Effector memory CD4-positive, alpha-beta T cell (primary cell): ENCODE measurements around the gene ALDH1L1.

ENCODE experiments used
- DNase-seq, 3 donors: peaks; one replicate each; pipeline ENCODE4 v3.0.0-alpha.2; 2020
- H3K27ac ChIP-seq: 2 replicates; pipeline ENCODE4 v1.7.0; 2013; ENCODE audit warnings: mild to moderate bottlenecking, low read length, moderate library complexity; ENCODE audit not compliant: insufficient read depth, poor library complexity, severe bottlenecking
- H3K27me3 ChIP-seq: replicated peaks from 2 replicates; pipeline ENCODE4 v1.7.0; 2013; ENCODE audit warnings: mild to moderate bottlenecking, low read length; ENCODE audit not compliant: insufficient read depth, control insufficient read depth, poor library complexity, severe bottlenecking
- H3K36me3 ChIP-seq: 2 replicates; pipeline ENCODE4 v1.7.0; 2013; ENCODE audit warnings: mild to moderate bottlenecking, low read length, moderate library complexity; ENCODE audit not compliant: control insufficient read depth, insufficient read depth
- H3K4me1 ChIP-seq: 2 replicates; pipeline ENCODE4 v1.7.0; 2013; ENCODE audit warnings: low read length, mild to moderate bottlenecking; ENCODE audit not compliant: control insufficient read depth, insufficient read depth, poor library complexity, severe bottlenecking
- H3K4me3 ChIP-seq: 2 replicates; pipeline ENCODE4 v1.7.0; 2013; ENCODE audit warnings: low read length, low read depth, mild to moderate bottlenecking; ENCODE audit not compliant: insufficient read depth, poor library complexity, severe bottlenecking
- H3K9me3 ChIP-seq: 2 replicates; pipeline ENCODE4 v1.7.0; 2013; ENCODE audit warnings: mild to moderate bottlenecking, low read length, moderate library complexity; ENCODE audit not compliant: control insufficient read depth

Gene ALDH1L1

GRCh38 chr3:126119976-126120375 lies 60.4 kb downstream of the ALDH1L1 start:
- Histone ChIP-seq H3K4me3 (no peak overlapping the region), H3K27me3 (no peaks in the 10 kb centered on the region), H3K36me3 (no peaks in the 10 kb centered on the region), H3K9me3 (no peaks in the 10 kb centered on the region), H3K4me1 (no peaks in the 10 kb centered on the region), H3K27ac (no peak overlapping the region)
- no peak for DNase-seq

DNA sequence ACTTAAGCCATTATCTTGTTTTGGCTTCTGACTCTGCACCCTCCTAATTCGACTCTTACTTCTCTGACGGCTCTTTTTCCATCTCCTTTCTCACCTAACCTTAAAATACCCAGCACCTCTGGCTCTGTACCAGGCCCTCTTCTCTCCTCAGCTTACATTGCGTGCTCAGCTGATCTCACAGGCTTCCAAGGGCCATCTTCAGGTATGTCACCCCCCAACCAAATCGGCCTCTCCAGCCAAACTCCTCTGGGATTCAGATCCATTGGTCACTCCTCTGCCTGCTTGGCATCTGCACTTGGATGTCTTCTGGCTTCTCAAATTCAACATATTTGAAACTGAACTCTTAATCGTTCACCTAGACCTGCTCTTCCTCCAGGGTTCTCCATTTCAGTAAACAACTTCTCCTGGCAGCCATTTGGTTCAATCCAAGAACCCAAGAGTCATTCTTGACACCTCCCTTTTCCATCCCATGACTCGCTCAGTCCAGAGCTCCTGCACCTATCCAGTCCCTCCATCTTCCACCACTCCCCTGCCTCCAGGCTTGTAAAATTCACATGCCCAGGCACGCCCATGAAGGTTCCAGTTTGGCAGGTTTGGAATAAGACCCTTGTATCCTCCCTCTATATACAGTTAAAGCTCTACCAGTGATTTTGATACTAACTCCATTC lies 61.2 kb downstream of the ALDH1L1 start:
- H3K27me3 ChIP-seq: no peaks in the 10 kb centered on the region
- no peak overlapping the region for H3K4me3 ChIP-seq
- no peaks in the 10 kb centered on the region for H3K9me3 ChIP-seq
- no peak overlapping the region for H3K27ac ChIP-seq
- no peaks in the 10 kb centered on the region for H3K4me1 ChIP-seq
- no peaks in the 10 kb centered on the region for H3K36me3 ChIP-seq
- DNase-seq: no peak

- Histone ChIP-seq H3K9me3 (no peaks in the 10 kb centered on the region), H3K27ac (no peak overlapping the region), H3K27me3 (no peaks in the 10 kb centered on the region), H3K4me1 (no peaks in the 10 kb centered on the region), H3K4me3 (no peak overlapping the region), H3K36me3 (no peaks in the 10 kb centered on the region)
- DNase-seq: no peak
Measured at GRCh38 chr3:126118591-126118990, 61.8 kb downstream of the ALDH1L1 start.

- H3K36me3 ChIP-seq: no peaks in the 10 kb centered on the region
- no peaks in the 10 kb centered on the region for H3K27me3 ChIP-seq
- no peak overlapping the region for H3K4me3 ChIP-seq
- H3K4me1 ChIP-seq: no peaks in the 10 kb centered on the region
- no peaks in the 10 kb centered on the region for H3K9me3 ChIP-seq
- no peak for DNase-seq
- H3K27ac ChIP-seq: no peak overlapping the region
Measured at GRCh38 chr3:126117786-126118185, 62.6 kb downstream of the ALDH1L1 start.

DNA sequence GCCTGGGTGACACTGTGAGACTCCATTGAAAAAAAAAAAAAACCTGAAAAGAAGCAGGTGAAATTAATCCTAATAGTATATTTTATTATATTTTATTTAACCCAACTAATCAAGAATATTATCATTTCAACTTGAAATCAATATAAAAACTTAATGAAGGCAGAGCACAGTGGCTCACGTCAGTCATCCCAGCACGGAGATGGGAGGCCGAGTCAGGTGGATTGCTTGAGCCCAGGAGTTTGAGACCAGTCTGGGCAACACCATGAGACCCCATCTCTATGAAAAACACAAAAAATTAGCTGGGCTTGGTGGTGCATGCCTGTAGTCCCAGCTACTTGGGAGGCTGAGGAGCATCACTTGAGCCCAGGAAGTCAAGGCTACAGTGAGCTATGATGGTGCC lies 63.2 kb downstream of the ALDH1L1 start:
- H3K9me3 ChIP-seq: no peaks in the 10 kb centered on the region
- no peak overlapping the region for H3K27ac ChIP-seq
- no peak for DNase-seq
- no peaks in the 10 kb centered on the region for H3K27me3 ChIP-seq
- H3K4me3 ChIP-seq: no peak overlapping the region
- H3K4me1 ChIP-seq: no peaks in the 10 kb centered on the region
- no peaks in the 10 kb centered on the region for H3K36me3 ChIP-seq

DNA sequence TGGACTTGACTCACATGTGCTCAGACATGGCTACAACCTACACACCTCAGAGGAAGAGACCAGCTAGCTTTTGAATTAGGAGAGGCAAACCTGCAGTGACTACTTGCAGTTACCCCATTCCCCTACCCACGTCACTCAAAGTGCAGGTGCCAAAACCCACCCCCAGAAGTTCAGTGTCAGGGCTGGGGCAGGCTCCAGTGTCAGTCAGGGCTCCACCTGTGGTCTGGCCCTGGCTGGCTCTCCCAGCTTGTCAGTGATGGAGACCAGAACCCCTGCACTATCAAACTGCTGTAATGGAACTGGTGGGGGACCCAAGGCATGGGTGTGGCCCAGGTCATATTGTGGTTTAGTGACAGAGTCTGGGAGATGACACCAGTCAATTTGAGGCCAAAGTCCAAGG lies 63.9 kb downstream of the ALDH1L1 start:
- H3K36me3 ChIP-seq: no peaks in the 10 kb centered on the region
- H3K27ac ChIP-seq: no peak overlapping the region
- H3K4me1 ChIP-seq: no peaks in the 10 kb centered on the region
- no peak for DNase-seq
- H3K27me3 ChIP-seq: no peaks in the 10 kb centered on the region
- no peak overlapping the region for H3K4me3 ChIP-seq
- no peaks in the 10 kb centered on the region for H3K9me3 ChIP-seq

- DNase-seq: no peak
- H3K27me3 ChIP-seq: no peaks in the 10 kb centered on the region
- no peak overlapping the region for H3K4me3 ChIP-seq
- no peaks in the 10 kb centered on the region for H3K9me3 ChIP-seq
- no peaks in the 10 kb centered on the region for H3K4me1 ChIP-seq
- H3K27ac ChIP-seq: no peak overlapping the region
- H3K36me3 ChIP-seq: no peaks in the 10 kb centered on the region
Measured at GRCh38 chr3:126114443-126115386, 65.7 kb downstream of the ALDH1L1 start.

DNA sequence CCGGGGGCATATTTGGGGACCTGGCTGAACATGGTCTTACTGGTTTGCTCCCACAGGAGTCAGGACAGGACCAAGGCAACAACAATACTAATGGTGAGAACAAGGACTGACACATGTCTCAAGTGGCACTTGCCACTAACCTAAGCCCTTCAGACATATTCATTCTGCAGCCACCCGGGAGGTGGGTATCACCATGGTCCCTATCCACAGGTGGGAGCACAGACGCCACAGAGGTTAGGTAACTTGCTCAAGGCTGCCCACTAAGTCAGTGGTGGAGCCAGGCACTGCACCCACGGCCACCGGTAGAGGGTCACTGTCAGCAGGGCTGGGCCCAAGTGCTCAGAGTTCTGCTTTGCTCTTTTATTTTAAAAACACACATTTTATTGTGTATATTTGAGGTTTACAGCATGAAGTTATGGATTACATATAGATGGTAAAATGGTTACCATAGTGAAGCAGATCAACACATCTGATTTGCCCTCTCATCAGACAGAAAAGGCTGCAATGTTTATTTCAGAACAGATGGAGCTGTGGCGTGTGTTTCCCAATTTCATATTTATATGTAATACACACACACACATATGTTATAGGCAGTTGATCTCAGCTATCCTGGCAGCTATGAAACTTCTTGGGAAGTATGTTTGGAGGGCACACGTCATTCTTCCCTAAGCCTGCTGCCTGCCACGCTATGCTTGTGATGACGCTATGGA lies 66.5 kb downstream of the ALDH1L1 start:
- Histone ChIP-seq H3K4me1 (no peaks in the 10 kb centered on the region), H3K4me3 (no peak overlapping the region), H3K27ac (no peak overlapping the region), H3K9me3 (no peaks in the 10 kb centered on the region), H3K27me3 (no peaks in the 10 kb centered on the region), H3K36me3 (no peaks in the 10 kb centered on the region)
- no peak for DNase-seq

DNA sequence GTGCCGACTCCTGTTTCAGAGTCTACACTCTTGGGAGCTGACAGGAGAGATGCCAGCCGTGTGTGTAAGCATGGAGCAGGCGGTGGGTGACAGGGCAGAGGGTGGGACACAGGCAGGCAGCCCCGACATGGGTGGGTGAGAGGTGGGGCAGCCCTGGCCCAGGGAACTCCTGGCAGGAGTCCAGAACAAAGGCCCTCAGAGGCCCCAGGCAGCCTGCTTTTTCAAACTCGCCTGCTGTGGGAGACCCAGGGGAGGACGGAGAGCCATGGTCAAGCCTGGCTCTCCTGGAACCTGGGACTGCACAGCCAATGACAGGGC lies 67.2 kb downstream of the ALDH1L1 start:
- no peaks in the 10 kb centered on the region for H3K27me3 ChIP-seq
- H3K36me3 ChIP-seq: no peaks in the 10 kb centered on the region
- H3K4me3 ChIP-seq: no peak overlapping the region
- H3K4me1 ChIP-seq: no peaks in the 10 kb centered on the region
- no peaks in the 10 kb centered on the region for H3K9me3 ChIP-seq
- no peak overlapping the region for H3K27ac ChIP-seq
- no peak for DNase-seq
